ENCODE results near the gene SLC43A1.

SLC43A1 gene

GRCh38 chr11:57497303-57498247, 17.9 kb downstream of the SLC43A1 start:
- no peak for DNase-seq (ENCODE audit: low spot score)

- no peak for DNase-seq (ENCODE audit: low spot score)
Measured at GRCh38 chr11:57496109-57496820, 19.2 kb downstream of the SLC43A1 start.

DNA sequence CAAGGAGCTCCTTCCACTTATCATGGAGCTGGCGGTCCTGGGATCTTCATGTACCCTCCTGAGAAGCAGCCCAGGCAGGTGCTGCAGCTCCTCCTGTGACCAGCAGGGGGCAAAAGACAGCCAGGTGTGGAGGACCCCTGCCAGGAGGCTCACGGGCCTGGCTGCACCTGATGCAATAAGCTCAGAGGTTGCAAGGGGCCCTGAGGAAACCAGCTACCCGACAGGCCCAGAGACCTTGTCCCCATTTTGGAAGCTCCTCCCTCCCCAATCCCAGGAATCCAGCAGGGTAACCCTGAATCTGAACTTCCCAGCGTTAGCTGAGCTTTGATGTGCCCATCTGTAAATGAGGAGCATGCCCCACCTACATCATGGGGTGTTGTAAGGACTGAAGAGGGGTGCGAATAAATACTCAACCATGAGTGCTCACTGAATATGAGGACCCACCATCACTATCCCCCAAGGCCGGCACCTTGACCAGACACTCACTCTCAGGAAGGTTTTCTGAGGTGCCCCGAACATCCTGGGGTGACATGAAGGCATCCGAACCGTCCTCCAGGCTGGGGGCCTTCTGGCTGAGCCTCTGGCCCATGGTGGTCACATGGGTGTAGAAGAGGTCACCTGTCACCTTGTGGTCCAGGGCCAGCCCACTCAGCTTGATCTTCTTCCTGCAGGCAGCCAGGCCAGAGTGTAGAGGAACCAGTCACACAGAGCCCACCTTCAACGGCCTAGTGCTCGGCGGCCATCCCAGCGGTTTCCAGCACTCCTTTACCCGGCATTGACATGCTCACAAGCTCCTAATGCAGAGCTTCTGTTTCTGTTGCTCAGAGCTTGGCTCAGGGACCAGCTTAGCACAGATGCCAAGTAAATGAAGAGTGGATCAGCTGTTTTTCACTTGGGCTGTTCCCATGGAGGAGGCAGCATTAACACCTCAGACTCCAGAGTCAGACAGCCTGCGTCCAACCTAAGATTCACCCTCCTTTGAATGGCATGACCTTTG, 21.7 kb downstream of the SLC43A1 start:
- no peak for DNase-seq (ENCODE audit: low spot score)

DNA sequence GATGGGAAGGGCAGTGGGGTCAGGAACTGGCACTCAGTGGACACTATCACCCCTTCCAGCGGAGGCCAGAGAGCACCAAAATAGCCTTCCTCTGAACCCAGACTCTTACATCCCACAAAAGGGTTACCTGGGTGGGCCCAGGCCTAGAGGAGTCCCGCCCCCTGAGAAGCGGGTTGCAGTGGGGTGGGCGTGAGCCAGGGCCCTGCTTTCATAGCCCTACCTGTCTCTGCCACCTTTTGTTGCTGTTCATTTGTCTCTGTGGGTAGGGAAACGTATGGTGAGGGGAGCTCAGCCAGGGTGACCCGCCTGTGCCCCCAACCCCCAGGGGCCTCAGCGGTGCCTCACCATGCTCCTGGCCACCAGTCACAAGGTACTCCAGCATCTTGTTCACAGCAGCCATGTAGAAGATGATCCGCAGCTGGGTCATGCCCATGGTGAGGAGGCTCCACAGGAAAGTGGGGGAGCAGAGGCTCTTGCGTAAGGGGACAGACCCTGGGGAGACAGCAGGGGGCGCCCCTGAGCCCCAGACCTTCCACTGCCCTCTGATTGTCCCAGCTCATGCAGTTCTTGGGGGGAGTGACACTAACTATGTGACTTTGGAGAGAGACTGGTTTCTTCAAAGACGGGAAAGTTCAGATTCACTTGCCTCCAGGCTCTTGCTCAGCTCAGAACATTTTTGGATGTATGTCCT, 24.0 kb downstream of the SLC43A1 start:
- peak; percentile 41 for DNase-seq (ENCODE audit: low spot score)

DNA sequence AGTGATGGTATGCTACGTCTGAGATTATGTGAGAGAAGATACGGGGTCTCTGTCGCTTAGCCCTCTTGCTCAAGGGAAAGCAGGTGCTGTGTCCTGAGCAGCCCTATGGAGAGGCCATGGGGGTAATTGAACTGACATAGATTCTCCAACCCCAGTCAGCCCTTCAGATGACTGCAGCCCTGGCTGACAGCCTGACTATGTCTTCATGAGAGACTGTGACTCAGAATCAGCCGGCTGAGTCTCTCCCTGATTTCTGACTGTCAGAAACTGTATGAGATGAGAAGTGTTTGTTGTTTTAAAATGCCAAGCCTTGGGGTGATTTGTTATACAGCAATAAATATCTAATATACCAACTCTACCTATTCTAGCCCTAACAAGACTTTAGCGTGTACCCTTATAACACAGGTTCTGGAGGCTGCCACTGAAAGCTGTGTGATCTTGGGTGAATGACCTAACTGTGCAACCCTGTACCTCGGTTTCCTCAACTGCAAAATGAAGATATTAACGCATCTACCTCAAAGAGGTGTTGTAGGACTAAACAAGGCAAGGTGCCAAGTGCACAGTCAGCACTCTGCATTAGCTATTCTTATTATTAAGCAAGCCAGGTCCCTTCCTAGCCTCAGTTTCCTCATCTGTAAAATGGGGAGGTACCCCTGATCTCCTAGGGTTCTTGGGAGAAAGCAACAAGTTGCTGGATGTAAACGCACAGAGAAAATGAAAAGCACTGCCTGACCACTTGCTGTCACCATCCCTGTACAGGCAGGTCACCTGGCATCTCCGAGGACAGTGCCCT, 24.9 kb downstream of the SLC43A1 start:
- no peak for DNase-seq (ENCODE audit: low spot score)

GRCh38 chr11:57487920-57488659, 27.4 kb downstream of the SLC43A1 start:
- no peak for DNase-seq (ENCODE audit: low spot score)

GRCh38 chr11:57487021-57487778, 28.3 kb downstream of the SLC43A1 start:
- no peak for DNase-seq (ENCODE audit: low spot score)

DNA sequence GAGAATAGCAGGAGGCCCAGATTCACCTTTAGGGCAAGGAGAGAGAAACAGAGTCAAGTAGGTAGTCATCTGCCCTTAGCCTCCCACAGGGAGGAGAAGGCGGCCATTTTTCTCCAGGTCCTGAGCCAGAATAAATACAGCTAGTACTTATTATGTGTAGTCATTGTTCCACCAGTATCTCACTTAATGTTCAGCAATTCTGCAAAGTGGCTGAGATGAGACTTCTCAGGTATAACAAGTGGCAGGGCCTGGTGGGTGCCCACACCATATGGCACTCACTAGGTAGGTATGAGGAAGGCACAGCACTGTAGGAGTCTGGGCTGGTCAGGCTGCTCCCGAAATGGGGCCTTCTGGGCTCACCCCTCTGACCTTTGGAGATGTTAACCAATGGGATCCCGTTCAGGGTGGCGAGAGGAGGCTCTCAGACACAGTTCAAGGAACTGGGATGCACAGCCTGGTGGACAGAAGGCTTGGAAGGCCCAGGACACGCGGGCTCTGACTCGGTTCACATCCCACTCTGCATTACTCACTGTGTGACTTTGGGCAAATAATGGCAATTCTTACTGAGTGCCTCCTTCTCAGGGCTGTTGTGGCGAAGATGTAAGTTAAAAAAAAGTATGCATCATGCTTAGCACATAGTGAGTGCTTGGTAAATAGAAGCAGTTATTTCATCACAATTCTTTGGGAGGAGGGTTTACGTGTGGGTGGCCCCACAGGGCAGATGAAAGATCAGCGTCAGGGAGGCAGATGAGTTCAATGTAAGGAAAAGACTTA, 30.1 kb downstream of the SLC43A1 start:
- DNase-seq (ENCODE audit: low spot score) = no peak

- DNase-seq (ENCODE audit: low spot score) = no peak
Measured at GRCh38 chr11:57484141-57484710, 31.3 kb downstream of the SLC43A1 start.

DNA sequence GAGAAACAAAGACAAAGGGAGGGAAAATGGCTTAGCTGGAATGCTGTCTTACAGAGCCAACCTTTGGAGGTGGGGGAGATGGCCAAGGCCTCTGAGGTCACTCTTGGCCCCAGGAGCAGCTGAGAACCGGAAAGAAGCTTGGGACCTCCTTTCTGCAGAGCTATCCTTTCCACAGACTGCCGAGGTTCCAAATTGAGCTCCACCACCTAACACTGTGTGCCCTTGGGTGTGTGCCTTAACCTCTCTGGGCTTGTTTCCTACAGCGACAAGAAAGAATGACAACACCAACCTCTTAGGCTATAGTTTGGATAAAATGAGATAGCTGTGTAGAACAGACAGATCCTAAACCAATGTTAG, 32.0 kb downstream of the SLC43A1 start:
- DNase-seq (ENCODE audit: low spot score) = no peak

DNA sequence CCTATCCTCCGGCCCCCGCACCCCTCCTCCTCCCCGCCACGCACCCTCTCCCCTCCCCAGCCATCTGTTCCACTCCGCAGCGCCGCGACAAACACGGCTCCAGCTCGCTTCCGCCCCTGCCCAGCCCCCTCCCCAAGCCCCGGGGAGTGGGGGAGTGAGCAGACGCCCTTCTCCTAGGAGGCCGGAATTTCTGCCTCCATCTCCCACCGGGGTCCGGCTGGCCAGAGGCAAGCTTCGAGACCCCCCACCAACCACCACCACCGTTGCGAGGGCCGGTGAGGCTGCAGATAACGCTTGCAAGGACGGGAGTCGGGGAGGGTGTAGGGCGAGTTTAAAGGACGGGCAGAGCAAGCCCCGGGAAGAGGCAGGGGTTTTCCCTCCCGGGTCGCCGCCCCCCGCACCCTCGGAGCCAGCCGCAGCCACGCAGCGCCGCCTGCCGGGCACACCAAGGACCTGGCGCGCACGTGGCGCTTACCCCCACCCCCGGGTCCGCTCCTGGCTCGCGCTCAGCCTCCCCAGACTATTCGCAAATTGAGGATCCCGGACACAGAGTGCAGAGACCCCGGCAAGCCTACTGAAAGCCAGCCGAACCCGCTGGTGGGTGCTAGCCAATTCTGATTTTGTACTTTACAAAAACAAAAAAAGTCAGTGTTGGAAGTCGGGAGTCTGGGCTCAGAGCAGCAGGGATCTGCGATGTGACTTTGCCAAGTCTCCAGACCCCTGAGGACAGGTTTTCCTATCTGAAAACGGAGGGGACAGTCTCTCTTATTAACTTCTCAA, 32.5 kb downstream of the SLC43A1 start:
- DNase-seq (ENCODE audit: low spot score) = peak; percentile 77

DNA sequence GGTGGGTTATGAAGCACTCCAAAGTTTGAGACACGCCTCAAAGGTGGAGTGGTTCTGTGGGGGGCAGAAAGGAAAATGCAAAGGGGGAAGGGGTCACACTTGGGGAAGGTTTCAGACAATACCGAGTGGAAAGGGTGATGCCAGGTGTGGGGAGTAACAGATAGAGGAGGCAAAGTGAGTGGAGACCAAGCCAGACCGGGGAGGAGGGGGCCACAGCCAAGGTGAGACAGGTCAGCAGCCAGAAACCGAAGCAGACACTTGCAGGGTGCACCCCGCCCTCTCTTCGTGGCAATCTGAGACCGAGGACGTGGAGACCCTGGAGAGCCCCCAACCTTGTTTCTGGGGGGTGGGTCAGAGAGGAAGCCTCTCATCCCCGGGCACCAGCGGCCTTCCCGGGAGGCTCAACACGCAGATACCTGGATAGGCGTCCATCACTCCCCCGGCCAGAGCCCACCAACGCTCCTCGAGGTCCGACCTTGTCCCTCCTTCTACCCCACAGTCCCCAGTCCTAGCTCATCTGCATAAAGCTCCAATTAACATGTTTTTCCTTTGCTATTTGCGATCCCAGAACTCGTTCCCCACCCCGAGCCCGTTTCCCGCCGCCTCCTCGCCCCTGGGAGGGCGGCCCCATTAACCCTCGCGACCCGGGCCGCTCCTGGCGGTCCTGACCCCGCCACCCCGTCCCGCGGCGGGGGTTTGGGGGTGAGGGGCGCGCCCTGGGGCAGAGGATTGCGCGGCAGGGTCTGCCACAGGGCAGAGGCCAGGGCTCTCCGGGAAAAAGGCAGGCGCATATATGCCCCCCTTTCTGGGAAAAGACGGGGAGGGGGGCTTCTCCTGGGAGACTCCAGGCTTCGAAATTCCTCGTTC, 33.4 kb downstream of the SLC43A1 start:
- no peak for DNase-seq (ENCODE audit: low spot score)

GRCh38 chr11:57481315-57481714, 34.2 kb downstream of the SLC43A1 start:
- no peak for DNase-seq (ENCODE audit: low spot score)

DNA sequence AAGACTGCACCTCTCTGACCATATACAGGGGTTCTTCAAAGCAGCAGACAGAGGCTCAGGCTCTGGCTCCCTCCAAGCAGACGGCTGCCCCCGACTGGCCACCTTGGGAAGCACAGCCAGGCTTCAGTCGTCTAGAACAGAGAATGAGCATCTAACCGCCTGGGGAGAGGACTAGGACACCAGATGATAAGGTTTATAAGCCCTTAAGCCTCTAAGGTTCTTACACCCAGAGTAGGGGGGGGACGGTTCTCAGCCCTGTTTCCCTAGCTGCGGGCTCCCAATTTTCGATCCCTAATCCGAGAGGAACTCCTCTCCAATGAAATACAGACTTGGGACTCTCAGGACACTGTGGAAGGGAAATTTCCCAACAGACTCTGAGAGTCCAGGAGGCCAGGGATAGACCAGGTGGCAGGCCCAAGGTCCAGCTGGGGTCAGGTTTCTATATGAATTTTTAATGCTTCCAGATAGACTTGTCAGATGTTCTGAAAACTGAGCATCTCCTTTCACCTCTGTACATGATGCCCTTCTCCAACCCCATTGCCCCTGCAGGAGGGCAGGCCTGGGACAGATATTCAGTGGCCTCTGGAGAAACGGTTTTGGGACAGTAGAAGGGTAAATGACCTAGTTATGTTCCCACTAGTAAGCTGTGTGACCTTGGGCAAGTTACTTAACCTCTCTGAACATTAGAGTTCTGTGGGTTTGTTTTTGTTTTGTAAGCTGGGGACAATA, 34.9 kb downstream of the SLC43A1 start:
- DNase-seq (ENCODE audit: low spot score) = peak; percentile 72

DNA sequence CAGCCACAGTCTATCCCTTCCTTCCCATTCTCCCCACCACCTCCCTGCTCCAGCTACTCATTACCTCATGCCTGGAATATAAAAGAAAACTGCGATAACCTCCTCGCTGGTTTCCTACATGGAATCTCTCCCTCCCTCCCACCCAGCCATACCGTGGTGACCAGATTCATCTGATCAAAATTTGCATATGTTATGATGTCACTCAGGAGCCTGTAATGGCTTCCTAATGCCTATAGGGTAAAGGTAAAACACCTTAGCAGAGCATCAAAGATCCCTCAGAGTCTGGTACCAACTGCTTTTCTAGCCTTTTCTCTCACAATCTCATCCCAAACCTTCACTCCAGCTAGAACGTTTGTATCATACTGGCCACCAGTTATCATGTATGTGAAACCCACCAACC, 35.6 kb downstream of the SLC43A1 start:
- DNase-seq (ENCODE audit: low spot score) = no peak
